ENCODE data around the gene TMX4.

Gene TMX4

GRCh38 chr20:8036771-8037170 lies 17.2 kb upstream of the TMX4 start (continued):
- TF ChIP-seq ZNF521 (tag by site-specific recombination; IDR thresholded peaks at IDR 0.05) (no peak), ZNF561 (tag by site-specific recombination; IDR thresholded peaks at IDR 0.05; ENCODE audit: borderline replicate concordance) (no peak), ZNF211 (tag by site-specific recombination; IDR thresholded peaks at IDR 0.05; ENCODE audit: low read depth) (no peak), ZNF341 (tag by site-specific recombination; IDR thresholded peaks at IDR 0.05; ENCODE audit: low read depth) (no peak), SCRT2 (tag by site-specific recombination; IDR thresholded peaks at IDR 0.05) (no peak)

GRCh38 chr20:8033151-8033841 lies 13.7 kb upstream of the TMX4 start:
- Histone ChIP-seq H3K36me3 (ENCODE audit: control insufficient read depth in 2 of 2, insufficient read depth in 1 of 2, low read length in 2 of 2) (no peaks in the 10 kb centered on the region), H3K9me3 (ENCODE audit: control insufficient read depth, insufficient read depth, low read depth, low read length) (no peaks in the 10 kb centered on the region), H3K27ac (ENCODE audit: extremely low read depth, low read depth, low read length) (no peak overlapping the region), H3K4me3 (ENCODE audit: low read depth, low read length) (no peak overlapping the region), H3K4me1 (ENCODE audit: control insufficient read depth, insufficient read depth, low read length) (no peaks in the 10 kb centered on the region)
- ChIA-PET CTCF (interaction anchor here (0.6 to 4.1 kb wide), 2 partner anchors 10 to 343 kb away, joined by 4 to 18 read pairs; no protein-coding TSS in a partner anchor), POLR2A (no interaction called here)
- TF ChIP-seq ZSCAN23 (tag by site-specific recombination; IDR thresholded peaks at IDR 0.05): no peak
- no peak for TF ChIP-seq ZNF501 (tag by site-specific recombination; IDR thresholded peaks at IDR 0.05)
- TF ChIP-seq REST (tag by site-specific recombination; IDR thresholded peaks at IDR 0.05): no peak
- no peak for TF ChIP-seq ZNF664 (tag by site-specific recombination; IDR thresholded peaks at IDR 0.05)
- no peak for TF ChIP-seq PRDM2 (tag by site-specific recombination; IDR thresholded peaks at IDR 0.05; ENCODE audit: borderline replicate concordance)
- no peak for TF ChIP-seq ZNF274 (IDR thresholded peaks at IDR 0.05; ENCODE audit: low read length)
- no peak for TF ChIP-seq ZNF274 (tag by site-specific recombination; IDR thresholded peaks at IDR 0.05; ENCODE audit: borderline replicate concordance)
- TF ChIP-seq ZFP69B (tag by site-specific recombination; IDR thresholded peaks at IDR 0.05): no peak
- no peak for TF ChIP-seq ZNF449 (tag by site-specific recombination; IDR thresholded peaks at IDR 0.05)
- no peak for TF ChIP-seq SP2 (tag by site-specific recombination; IDR thresholded peaks at IDR 0.05)
- no peak for TF ChIP-seq MZF1 (tag by site-specific recombination; IDR thresholded peaks at IDR 0.05; ENCODE audit: borderline replicate concordance)
- no peak for TF ChIP-seq ZNF610 (tag by site-specific recombination; IDR thresholded peaks at IDR 0.05; ENCODE audit: borderline replicate concordance)
- no peak for TF ChIP-seq ZBTB1 (tag by site-specific recombination; IDR thresholded peaks at IDR 0.05)
- no peak for TF ChIP-seq HOXD13 (CRISPR knock-in tag; IDR thresholded peaks at IDR 0.05; ENCODE audit: borderline replicate concordance)
- TF ChIP-seq AEBP2 (tag by site-specific recombination; IDR thresholded peaks at IDR 0.05; ENCODE audit: borderline replicate concordance): no peak
- no peak for TF ChIP-seq ZNF19 (tag by site-specific recombination; IDR thresholded peaks at IDR 0.05; ENCODE audit: low read depth)

Measured in HEK293 (cell line).